ENCODE data around the gene ADPRM. TPM values are rescaled to one million over a fixed set of nuclear protein-coding genes. Genes with fewer than 3 reads are reported as not detected.

The ADPRM gene
- total RNA-seq, 1 experiment from 2014 or later: 5.1 TPM

DNA sequence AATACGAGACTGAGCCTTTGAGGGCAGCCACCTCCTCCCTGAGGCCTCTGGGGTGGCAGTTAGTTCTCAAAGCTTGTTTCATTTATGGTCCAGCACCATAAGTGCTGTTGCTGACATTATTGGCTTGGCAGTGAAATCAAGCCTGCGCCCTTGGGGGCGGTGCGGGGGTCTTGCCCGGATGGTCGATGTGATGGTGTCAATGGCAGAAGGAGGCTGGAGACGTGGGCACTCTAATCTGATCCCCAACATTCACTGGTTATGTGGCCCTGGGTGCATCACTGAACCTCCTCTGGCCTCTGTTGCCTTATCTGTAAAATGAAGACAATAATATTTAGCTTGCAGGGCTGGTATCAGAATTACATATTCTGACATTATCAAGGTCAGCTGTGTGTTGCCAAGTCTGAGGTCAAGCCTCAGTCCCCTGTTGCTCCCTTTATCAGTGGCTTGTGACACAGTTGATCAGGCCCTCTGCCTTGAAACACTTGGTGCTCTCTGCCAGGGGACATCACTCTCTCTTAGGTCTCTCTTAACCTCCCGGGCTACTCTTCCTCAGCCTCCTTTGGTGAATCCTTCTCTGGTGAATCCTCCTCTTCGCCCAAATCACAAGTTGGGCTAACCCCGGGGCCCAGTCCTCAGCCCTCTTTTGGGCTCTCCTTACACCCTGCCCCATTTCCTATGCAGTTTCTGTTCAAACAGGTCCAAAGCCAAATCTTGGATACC lies 44.2 kb downstream of the ADPRM start:
- no peaks in the 10 kb centered on the region for H3K79me1 ChIP-seq (ENCODE audit: insufficient read depth, low read depth, low read length, poor library complexity, severe bottlenecking)
- no CpG with 5 or more reads among the region's 10 CpGs for WGBS (ENCODE audit: extremely low coverage, insufficient read length, low lambda C conversion rate)
- H4K91ac ChIP-seq (ENCODE audit: insufficient read length, low read depth, low read length): no peak overlapping the region
- H3K27me3 Mint-ChIP-seq (ENCODE audit: low read depth): no peaks in the 10 kb centered on the region; the same call in 1 of the 2 replicates
- H4K8ac ChIP-seq (replicated peaks; ENCODE audit: insufficient read length, low read depth, low read length): no peak overlapping the region
- H3K23ac ChIP-seq (ENCODE audit: insufficient read length, low read depth, low read length): no peak overlapping the region
- no peak overlapping the region for H3T11ph ChIP-seq (ENCODE audit: low read length)
- H2AK5ac ChIP-seq (ENCODE audit: insufficient read length, low read length): no peak overlapping the region
- no peaks in the 10 kb centered on the region for H3K9me3 Mint-ChIP-seq
- no peaks in the 10 kb centered on the region; the same call in 1 of the 2 replicates for H3K4me1 ChIP-seq (ENCODE audit: insufficient read depth, low read length)
- no peak overlapping the region for H3K4ac ChIP-seq (ENCODE audit: low read depth, low read length)
- no peak overlapping the region for H2BK120ac ChIP-seq (ENCODE audit: low read depth, low read length, poor library complexity, severe bottlenecking)
- no peaks in the 10 kb centered on the region for H3K23me2 ChIP-seq (ENCODE audit: insufficient read length, low read depth, low read length, poor library complexity, severe bottlenecking)
- H2BK15ac ChIP-seq (ENCODE audit: low read depth, low read length): no peak overlapping the region
- H3K36me3 Mint-ChIP-seq (ENCODE audit: insufficient read depth in 1 of 3, low read depth in 3 of 3): peaks cover 0 to 1% (median 0%) of the 10 kb centered on the region in 3 experiments; a peak in 1 of 7 replicates
- no peak overlapping the region for H2BK5ac ChIP-seq (ENCODE audit: insufficient read length, low read length)
- H4K5ac ChIP-seq (ENCODE audit: insufficient read length, low read depth, low read length): no peak overlapping the region
- H2BK12ac ChIP-seq (ENCODE audit: insufficient read length, low read depth, low read length): no peak overlapping the region
- no peak overlapping the region for H3K9ac ChIP-seq (ENCODE audit: extremely low read depth, insufficient read length, low read length)
- no peaks in the 10 kb centered on the region for H4K20me1 ChIP-seq (ENCODE audit: control insufficient read depth, insufficient read depth, insufficient read length)
- H3K4me3 Mint-ChIP-seq: no peak overlapping the region
- no peak overlapping the region for H2AFZ ChIP-seq (ENCODE audit: low read length)
- no peak overlapping the region for H3K4me2 ChIP-seq (ENCODE audit: insufficient read depth, insufficient read length, low read length)
- no peak for DNase-seq
- H3K56ac ChIP-seq (ENCODE audit: insufficient read length, low read depth, low read length): no peak overlapping the region
- peaks cover 2 to 13% of the 10 kb centered on the region in 2 experiments; a peak in 3 of 4 replicates for H3K4me1 Mint-ChIP-seq
- H3K79me2 ChIP-seq (ENCODE audit: insufficient read depth, low read length): no peaks in the 10 kb centered on the region
- no peak overlapping the region for H3K14ac ChIP-seq (ENCODE audit: insufficient read depth, low read length)
- no peak overlapping the region for H3K18ac ChIP-seq (ENCODE audit: insufficient read length, low read depth, low read length)
- H2BK20ac ChIP-seq (ENCODE audit: low read depth, low read length, poor library complexity, severe bottlenecking): no peak overlapping the region
- H3K9me3 ChIP-seq (ENCODE audit: control insufficient read depth, low read depth, low read length): no peaks in the 10 kb centered on the region
- no peaks in the 10 kb centered on the region for H3K27me3 ChIP-seq (ENCODE audit: insufficient read depth, low read length)
- TF ChIP-seq, protein P1, sequence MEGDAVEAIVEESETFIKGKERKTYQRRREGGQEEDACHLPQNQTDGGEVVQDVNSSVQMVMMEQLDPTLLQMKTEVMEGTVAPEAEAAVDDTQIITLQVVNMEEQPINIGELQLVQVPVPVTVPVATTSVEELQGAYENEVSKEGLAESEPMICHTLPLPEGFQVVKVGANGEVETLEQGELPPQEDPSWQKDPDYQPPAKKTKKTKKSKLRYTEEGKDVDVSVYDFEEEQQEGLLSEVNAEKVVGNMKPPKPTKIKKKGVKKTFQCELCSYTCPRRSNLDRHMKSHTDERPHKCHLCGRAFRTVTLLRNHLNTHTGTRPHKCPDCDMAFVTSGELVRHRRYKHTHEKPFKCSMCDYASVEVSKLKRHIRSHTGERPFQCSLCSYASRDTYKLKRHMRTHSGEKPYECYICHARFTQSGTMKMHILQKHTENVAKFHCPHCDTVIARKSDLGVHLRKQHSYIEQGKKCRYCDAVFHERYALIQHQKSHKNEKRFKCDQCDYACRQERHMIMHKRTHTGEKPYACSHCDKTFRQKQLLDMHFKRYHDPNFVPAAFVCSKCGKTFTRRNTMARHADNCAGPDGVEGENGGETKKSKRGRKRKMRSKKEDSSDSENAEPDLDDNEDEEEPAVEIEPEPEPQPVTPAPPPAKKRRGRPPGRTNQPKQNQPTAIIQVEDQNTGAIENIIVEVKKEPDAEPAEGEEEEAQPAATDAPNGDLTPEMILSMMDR (conservative IDR thresholded peaks at IDR 0.05): no peak
- H3K27ac Mint-ChIP-seq: no peak overlapping the region; a peak in 2 of 7 replicates
- H3K27ac ChIP-seq (ENCODE audit: insufficient read length, low read depth, low read length): no peak overlapping the region
